GM11168 (cell line): ENCODE data around the gene POU3F2.

Experiments
- in situ Hi-C: fragments of 300-500 bp; cut with MboI; formaldehyde crosslinking; loops from one replicate; pipeline ENCODE4 v1.12.0; 2022; ENCODE audit warnings: low sequenced_read_pairs; ENCODE audit not compliant: unreplicated experiment

The POU3F2 gene

GRCh38 chr6:98841621-98842341, 7.4 kb downstream of the POU3F2 start:
- in situ Hi-C loops: loop anchor here (25.0 kb wide), 1 partner anchor 1621 kb away; the partner anchor contains the start of gene SIM1

GRCh38 chr6:98842342-98843180, 8.2 kb downstream of the POU3F2 start:
- in situ Hi-C loops: loop anchor here (25.0 kb wide), 1 partner anchor 1620 kb away; the partner anchor contains the start of gene SIM1

GRCh38 chr6:98843271-98844243, 9.2 kb downstream of the POU3F2 start:
- in situ Hi-C loops: loop anchor here (25.0 kb wide), 1 partner anchor 1619 kb away; the partner anchor contains the start of gene SIM1

- in situ Hi-C loops: loop anchor here (25.0 kb wide), 1 partner anchor 1618 kb away; the partner anchor contains the start of gene SIM1
These were observed 10.2 kb downstream of the POU3F2 start for GRCh38 chr6:98844244-98845210.

GRCh38 chr6:98845211-98846020, 11.0 kb downstream of the POU3F2 start:
- in situ Hi-C loops: loop anchor here (25.0 kb wide), 1 partner anchor 1617 kb away; the partner anchor contains the start of gene SIM1

GRCh38 chr6:98846021-98846380, 11.6 kb downstream of the POU3F2 start:
- in situ Hi-C loops: loop anchor here (25.0 kb wide), 1 partner anchor 1616 kb away; the partner anchor contains the start of gene SIM1

GRCh38 chr6:98847416-98847778, 13.0 kb downstream of the POU3F2 start:
- in situ Hi-C loops: loop anchor here (25.0 kb wide), 1 partner anchor 1615 kb away; the partner anchor contains the start of gene SIM1

GRCh38 chr6:98847779-98848538, 13.6 kb downstream of the POU3F2 start:
- in situ Hi-C loops: loop anchor here (25.0 kb wide), 1 partner anchor 1614 kb away; the partner anchor contains the start of gene SIM1

- in situ Hi-C loops: loop anchor here (25.0 kb wide), 1 partner anchor 1614 kb away; the partner anchor contains the start of gene SIM1
These were observed 14.3 kb downstream of the POU3F2 start for GRCh38 chr6:98848539-98849242.

- in situ Hi-C loops: loop anchor here (25.0 kb wide), 1 partner anchor 248 kb away; no protein-coding TSS in a partner anchor
These were observed 30.1 kb downstream of the POU3F2 start for GRCh38 chr6:98864497-98864896.

- in situ Hi-C loops: loop anchor here (25.0 kb wide), 1 partner anchor 241 kb away; no protein-coding TSS in a partner anchor
These were observed 36.7 kb downstream of the POU3F2 start for GRCh38 chr6:98871057-98871456.

GRCh38 chr6:98871821-98872220, 37.4 kb downstream of the POU3F2 start:
- in situ Hi-C loops: loop anchor here (25.0 kb wide), 1 partner anchor 240 kb away; no protein-coding TSS in a partner anchor

- in situ Hi-C loops: no loop called here
These were observed 41.0 kb downstream of the POU3F2 start for GRCh38 chr6:98875375-98875774.

GRCh38 chr6:98877250-98877649, 42.9 kb downstream of the POU3F2 start:
- in situ Hi-C loops: no loop called here

- in situ Hi-C loops: no loop called here
These were observed 46.1 kb downstream of the POU3F2 start for GRCh38 chr6:98880486-98880885.

GRCh38 chr6:98885330-98885729, 51.0 kb downstream of the POU3F2 start:
- in situ Hi-C loops: no loop called here
